HepG2 (cell line): ENCODE measurements around the gene TULP3. TPM values are rescaled to one million over a fixed set of nuclear protein-coding genes. Genes with fewer than 3 reads are reported as not detected.

Experiments
- CBX5 ChIP-seq: sonication (generic); formaldehyde crosslinking; IDR thresholded peaks from 2 replicates; pipeline ENCODE4 v1.4.0; 2020; ENCODE audit warnings: missing genetic modification reagents, borderline replicate concordance
- FOXO4 ChIP-seq: sonication (generic); formaldehyde crosslinking; conservative IDR thresholded peaks from 2 replicates; pipeline ENCODE4 v1.8.1; 2023; ENCODE audit warnings: missing genetic modification reagents
- HNRNPL ChIP-seq: fragments of 200-400 bp; formaldehyde crosslinking; IDR thresholded peaks from 2 replicates; pipeline ENCODE4 v1.6.1; 2017; ENCODE audit warnings: mild to moderate bottlenecking, low read depth, low read length
- IRF2 ChIP-seq: IDR thresholded peaks from 2 replicates; pipeline ENCODE4 v1.6.1; 2018; ENCODE audit warnings: missing genetic modification reagents, missing compliant biosample characterization
- MAF1 ChIP-seq: sonication (generic); formaldehyde crosslinking; IDR thresholded peaks from 2 replicates; pipeline ENCODE4 v1.5.0; 2020; ENCODE audit warnings: missing genetic modification reagents, borderline replicate concordance
- TARDBP ChIP-seq: sonication (generic); formaldehyde crosslinking; IDR thresholded peaks from 2 replicates; pipeline ENCODE4 v1.8.0; 2022; ENCODE audit warnings: mild to moderate bottlenecking, missing genetic modification reagents
- ZBTB33 ChIP-seq: sonication (generic); formaldehyde crosslinking; IDR thresholded peaks from 2 replicates; pipeline ENCODE4 v1.4.0; 2020; ENCODE audit warnings: missing genetic modification reagents
- ZEB1 ChIP-seq: IDR thresholded peaks from 2 replicates; pipeline ENCODE4 v1.6.1; 2012; ENCODE audit warnings: mild to moderate bottlenecking, low read depth, inconsistent platforms; ENCODE audit not compliant: insufficient replicate concordance
- ZNF138 ChIP-seq: sonication (generic); formaldehyde crosslinking; IDR thresholded peaks from 2 replicates; pipeline ENCODE4 v1.5.0; 2020; ENCODE audit warnings: mild to moderate bottlenecking, low read depth, missing genetic modification reagents
- ZNF20 ChIP-seq: sonication (generic); formaldehyde crosslinking; IDR thresholded peaks from 2 replicates; pipeline ENCODE4 v1.4.0; 2020; ENCODE audit warnings: mild to moderate bottlenecking, moderate library complexity, missing genetic modification reagents
- ZNF253 ChIP-seq: sonication (generic); formaldehyde crosslinking; IDR thresholded peaks from 2 replicates; pipeline ENCODE4 v1.8.0; 2022; ENCODE audit warnings: mild to moderate bottlenecking, missing genetic modification reagents, borderline replicate concordance
- ZNF615 ChIP-seq: sonication (generic); formaldehyde crosslinking; IDR thresholded peaks from 2 replicates; pipeline ENCODE4 v1.5.0; 2020; ENCODE audit warnings: mild to moderate bottlenecking, missing genetic modification reagents, borderline replicate concordance
- polyA plus RNA-seq, 8 experiments: library from polyadenylated mRNA; depleted of rRNA in 3 of 8; stranded (reverse) in 7 of 8; unstranded in 1 of 8; fragments of >200 nt; fragmentation: Illumina TruSeq in 4 of 8; extraction: Trizol in 4 of 8; gene quantifications; 2 replicates each; pipeline versions ENCODE4 v1.2.1 to v1.2.3, GENCODE V29; 2011 to 2016; ENCODE audit warnings: low read depth in 4 of 8, missing spikeins in 1 of 8, mixed read lengths in 1 of 8; ENCODE audit not compliant: insufficient read depth in 1 of 8
- total RNA-seq, 5 experiments: library from RNA; depleted of rRNA; stranded (reverse); fragments of >200 nt; fragmentation: Illumina TruSeq; extraction: Trizol; gene quantifications; 2 replicates each; pipeline ENCODE4 v1.2.3, GENCODE V29; 2016; ENCODE audit warnings: low read depth in 1 of 5
- TF ChIP-seq, protein P1 (sequence below), 2 experiments: sonication (generic) in 1 of 2; formaldehyde crosslinking in 1 of 2; IDR thresholded peaks; 2 replicates each; pipeline versions ENCODE4 v1.4.0 to v1.6.1; 2018 to 2020; ENCODE audit warnings: missing genetic modification reagents in 2 of 2, borderline replicate concordance in 1 of 2, low read depth in 1 of 2, mild to moderate bottlenecking in 1 of 2, missing biosample characterization in 1 of 2
- TF ChIP-seq, protein P2 (sequence below): sonication (generic); formaldehyde crosslinking; IDR thresholded peaks from 2 replicates; pipeline ENCODE4 v1.5.1; 2020; ENCODE audit warnings: mild to moderate bottlenecking, missing genetic modification reagents, moderate library complexity
- TF ChIP-seq, protein P3 (sequence below): fragments of 450-650 bp; IDR thresholded peaks from 2 replicates; pipeline ENCODE4 v1.6.1; 2017; ENCODE audit warnings: mild to moderate bottlenecking

Gene TULP3
- total and polyA plus RNA-seq, 2 of the 13 experiments (the other 11 are each of a cell fraction or from before 2014, with no cell fraction given), result 11.2 to 13.2 TPM

DNA sequence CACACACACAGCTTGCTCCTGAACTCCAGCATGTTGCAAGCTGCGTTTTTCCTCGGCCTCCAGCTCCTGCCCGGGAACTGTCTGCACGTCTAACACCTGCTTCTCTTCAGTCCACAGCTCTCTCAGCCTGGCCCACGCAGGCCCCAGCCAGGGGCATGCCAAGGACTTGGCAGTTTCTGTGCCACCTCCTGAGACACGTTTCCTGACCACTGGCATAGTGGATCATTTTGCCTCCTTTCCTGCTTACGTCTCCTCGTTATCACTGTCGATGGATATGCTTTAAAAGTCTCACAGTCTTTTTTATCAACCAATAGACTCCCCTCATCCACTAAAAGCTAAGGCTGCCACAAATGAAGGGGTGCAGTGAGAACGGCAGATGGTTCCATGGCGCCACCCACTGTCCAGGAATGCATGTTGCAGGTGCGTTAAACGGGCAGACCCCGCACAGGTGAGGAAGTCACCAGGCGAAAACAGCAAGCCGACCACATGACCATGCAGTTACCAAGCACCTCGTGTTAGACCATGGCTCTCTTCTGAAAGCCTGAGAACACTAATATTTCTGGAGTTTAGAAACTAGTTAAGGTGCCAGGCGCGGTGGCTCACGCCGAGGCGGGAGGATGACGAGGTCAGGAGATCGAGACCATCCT, 53.8 kb downstream of the TULP3 start (continued):
- TF ChIP-seq FOXO4 (CRISPR knock-in tag) (0 out of 2 replicates have a peak, but pooled peaks have one; percentile 16), ZNF253 (CRISPR knock-in tag) (no peak), ZNF20 (CRISPR knock-in tag) (no peak), ZBTB33 (CRISPR knock-in tag) (0 out of 2 replicates have a peak, but pooled peaks have one; percentile 9), HNRNPL (no peak), IRF2 (CRISPR knock-in tag) (peak; percentile 52; the same call in 1 of the 2 replicates), ZNF138 (CRISPR knock-in tag) (no peak), ZNF615 (CRISPR knock-in tag) (no peak), ZEB1 (no peak), MAF1 (no peak), TARDBP (0 out of 2 replicates have a peak, but pooled peaks have one; percentile 6), CBX5 (CRISPR knock-in tag) (0 out of 2 replicates have a peak, but pooled peaks have one; percentile 35)
- TF ChIP-seq, protein P1, sequence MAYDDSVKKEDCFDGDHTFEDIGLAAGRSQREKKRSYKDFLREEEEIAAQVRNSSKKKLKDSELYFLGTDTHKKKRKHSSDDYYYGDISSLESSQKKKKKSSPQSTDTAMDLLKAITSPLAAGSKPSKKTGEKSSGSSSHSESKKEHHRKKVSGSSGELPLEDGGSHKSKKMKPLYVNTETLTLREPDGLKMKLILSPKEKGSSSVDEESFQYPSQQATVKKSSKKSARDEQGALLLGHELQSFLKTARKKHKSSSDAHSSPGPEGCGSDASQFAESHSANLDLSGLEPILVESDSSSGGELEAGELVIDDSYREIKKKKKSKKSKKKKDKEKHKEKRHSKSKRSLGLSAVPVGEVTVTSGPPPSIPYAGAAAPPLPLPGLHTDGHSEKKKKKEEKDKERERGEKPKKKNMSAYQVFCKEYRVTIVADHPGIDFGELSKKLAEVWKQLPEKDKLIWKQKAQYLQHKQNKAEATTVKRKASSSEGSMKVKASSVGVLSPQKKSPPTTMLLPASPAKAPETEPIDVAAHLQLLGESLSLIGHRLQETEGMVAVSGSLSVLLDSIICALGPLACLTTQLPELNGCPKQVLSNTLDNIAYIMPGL (CRISPR knock-in tag; IDR thresholded peaks at IDR 0.05; ENCODE audit: borderline replicate concordance in 1 of 2, low read depth in 1 of 2), result peak; percentile 32 to 56; a peak in 1 of 4 replicates
- TF ChIP-seq, protein P2, sequence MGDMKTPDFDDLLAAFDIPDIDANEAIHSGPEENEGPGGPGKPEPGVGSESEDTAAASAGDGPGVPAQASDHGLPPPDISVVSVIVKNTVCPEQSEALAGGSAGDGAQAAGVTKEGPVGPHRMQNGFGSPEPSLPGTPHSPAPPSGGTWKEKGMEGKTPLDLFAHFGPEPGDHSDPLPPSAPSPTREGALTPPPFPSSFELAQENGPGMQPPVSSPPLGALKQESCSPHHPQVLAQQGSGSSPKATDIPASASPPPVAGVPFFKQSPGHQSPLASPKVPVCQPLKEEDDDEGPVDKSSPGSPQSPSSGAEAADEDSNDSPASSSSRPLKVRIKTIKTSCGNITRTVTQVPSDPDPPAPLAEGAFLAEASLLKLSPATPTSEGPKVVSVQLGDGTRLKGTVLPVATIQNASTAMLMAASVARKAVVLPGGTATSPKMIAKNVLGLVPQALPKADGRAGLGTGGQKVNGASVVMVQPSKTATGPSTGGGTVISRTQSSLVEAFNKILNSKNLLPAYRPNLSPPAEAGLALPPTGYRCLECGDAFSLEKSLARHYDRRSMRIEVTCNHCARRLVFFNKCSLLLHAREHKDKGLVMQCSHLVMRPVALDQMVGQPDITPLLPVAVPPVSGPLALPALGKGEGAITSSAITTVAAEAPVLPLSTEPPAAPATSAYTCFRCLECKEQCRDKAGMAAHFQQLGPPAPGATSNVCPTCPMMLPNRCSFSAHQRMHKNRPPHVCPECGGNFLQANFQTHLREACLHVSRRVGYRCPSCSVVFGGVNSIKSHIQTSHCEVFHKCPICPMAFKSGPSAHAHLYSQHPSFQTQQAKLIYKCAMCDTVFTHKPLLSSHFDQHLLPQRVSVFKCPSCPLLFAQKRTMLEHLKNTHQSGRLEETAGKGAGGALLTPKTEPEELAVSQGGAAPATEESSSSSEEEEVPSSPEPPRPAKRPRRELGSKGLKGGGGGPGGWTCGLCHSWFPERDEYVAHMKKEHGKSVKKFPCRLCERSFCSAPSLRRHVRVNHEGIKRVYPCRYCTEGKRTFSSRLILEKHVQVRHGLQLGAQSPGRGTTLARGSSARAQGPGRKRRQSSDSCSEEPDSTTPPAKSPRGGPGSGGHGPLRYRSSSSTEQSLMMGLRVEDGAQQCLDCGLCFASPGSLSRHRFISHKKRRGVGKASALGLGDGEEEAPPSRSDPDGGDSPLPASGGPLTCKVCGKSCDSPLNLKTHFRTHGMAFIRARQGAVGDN (CRISPR knock-in tag), result peak; percentile 69
- TF ChIP-seq, protein P3, sequence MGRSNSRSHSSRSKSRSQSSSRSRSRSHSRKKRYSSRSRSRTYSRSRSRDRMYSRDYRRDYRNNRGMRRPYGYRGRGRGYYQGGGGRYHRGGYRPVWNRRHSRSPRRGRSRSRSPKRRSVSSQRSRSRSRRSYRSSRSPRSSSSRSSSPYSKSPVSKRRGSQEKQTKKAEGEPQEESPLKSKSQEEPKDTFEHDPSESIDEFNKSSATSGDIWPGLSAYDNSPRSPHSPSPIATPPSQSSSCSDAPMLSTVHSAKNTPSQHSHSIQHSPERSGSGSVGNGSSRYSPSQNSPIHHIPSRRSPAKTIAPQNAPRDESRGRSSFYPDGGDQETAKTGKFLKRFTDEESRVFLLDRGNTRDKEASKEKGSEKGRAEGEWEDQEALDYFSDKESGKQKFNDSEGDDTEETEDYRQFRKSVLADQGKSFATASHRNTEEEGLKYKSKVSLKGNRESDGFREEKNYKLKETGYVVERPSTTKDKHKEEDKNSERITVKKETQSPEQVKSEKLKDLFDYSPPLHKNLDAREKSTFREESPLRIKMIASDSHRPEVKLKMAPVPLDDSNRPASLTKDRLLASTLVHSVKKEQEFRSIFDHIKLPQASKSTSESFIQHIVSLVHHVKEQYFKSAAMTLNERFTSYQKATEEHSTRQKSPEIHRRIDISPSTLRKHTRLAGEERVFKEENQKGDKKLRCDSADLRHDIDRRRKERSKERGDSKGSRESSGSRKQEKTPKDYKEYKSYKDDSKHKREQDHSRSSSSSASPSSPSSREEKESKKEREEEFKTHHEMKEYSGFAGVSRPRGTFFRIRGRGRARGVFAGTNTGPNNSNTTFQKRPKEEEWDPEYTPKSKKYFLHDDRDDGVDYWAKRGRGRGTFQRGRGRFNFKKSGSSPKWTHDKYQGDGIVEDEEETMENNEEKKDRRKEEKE, result no peak
